ENCODE data around the gene ZNF638.

The ZNF638 gene

DNA sequence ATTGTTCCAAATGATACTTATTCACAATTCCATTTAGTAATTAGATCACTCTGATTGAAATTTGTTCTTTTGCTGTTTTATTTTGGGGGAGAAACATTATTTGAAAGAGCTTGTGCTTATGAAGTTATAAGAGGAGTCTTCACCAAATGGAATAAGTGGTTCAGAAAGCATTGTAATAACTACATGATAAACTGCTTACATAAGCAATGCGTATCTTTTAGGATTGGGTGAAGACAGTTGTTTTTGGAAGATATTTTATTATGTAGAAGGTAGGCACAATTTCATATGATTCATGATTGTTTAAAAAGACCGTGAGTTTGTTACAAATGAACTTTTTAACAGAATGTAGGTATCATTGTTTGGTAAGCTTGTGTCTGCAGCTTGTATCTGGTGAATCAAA, 14.5 kb downstream of the ZNF638 start:
- TF ChIP-seq ZFP3 (CRISPR knock-in tag; IDR thresholded peaks at IDR 0.05) (no peak), SNAI2 (CRISPR knock-in tag; IDR thresholded peaks at IDR 0.05) (no peak), ZNF8 (CRISPR knock-in tag; IDR thresholded peaks at IDR 0.05) (no peak), ZFP30 (CRISPR knock-in tag; IDR thresholded peaks at IDR 0.05) (no peak), PPARA (CRISPR knock-in tag; IDR thresholded peaks at IDR 0.05; ENCODE audit: borderline replicate concordance) (no peak), ARNTL (CRISPR knock-in tag; IDR thresholded peaks at IDR 0.05; ENCODE audit: borderline replicate concordance, low read depth) (no peak), ZNF565 (CRISPR knock-in tag; conservative IDR thresholded peaks at IDR 0.05; ENCODE audit: low read depth) (no peak), TCF4 (CRISPR knock-in tag; IDR thresholded peaks at IDR 0.05; ENCODE audit: borderline replicate concordance) (no peak), CSDC2 (CRISPR knock-in tag; IDR thresholded peaks at IDR 0.05) (no peak)
- TF ChIP-seq, protein P1, sequence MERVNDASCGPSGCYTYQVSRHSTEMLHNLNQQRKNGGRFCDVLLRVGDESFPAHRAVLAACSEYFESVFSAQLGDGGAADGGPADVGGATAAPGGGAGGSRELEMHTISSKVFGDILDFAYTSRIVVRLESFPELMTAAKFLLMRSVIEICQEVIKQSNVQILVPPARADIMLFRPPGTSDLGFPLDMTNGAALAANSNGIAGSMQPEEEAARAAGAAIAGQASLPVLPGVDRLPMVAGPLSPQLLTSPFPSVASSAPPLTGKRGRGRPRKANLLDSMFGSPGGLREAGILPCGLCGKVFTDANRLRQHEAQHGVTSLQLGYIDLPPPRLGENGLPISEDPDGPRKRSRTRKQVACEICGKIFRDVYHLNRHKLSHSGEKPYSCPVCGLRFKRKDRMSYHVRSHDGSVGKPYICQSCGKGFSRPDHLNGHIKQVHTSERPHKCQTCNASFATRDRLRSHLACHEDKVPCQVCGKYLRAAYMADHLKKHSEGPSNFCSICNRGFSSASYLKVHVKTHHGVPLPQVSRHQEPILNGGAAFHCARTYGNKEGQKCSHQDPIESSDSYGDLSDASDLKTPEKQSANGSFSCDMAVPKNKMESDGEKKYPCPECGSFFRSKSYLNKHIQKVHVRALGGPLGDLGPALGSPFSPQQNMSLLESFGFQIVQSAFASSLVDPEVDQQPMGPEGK (CRISPR knock-in tag; IDR thresholded peaks at IDR 0.05; ENCODE audit: borderline replicate concordance), result no peak
- TF ChIP-seq, protein P2, sequence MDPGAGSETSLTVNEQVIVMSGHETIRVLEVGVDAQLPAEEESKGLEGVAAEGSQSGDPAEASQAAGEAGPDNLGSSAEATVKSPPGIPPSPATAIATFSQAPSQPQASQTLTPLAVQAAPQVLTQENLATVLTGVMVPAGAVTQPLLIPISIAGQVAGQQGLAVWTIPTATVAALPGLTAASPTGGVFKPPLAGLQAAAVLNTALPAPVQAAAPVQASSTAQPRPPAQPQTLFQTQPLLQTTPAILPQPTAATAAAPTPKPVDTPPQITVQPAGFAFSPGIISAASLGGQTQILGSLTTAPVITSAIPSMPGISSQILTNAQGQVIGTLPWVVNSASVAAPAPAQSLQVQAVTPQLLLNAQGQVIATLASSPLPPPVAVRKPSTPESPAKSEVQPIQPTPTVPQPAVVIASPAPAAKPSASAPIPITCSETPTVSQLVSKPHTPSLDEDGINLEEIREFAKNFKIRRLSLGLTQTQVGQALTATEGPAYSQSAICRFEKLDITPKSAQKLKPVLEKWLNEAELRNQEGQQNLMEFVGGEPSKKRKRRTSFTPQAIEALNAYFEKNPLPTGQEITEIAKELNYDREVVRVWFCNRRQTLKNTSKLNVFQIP (CRISPR knock-in tag; IDR thresholded peaks at IDR 0.05; ENCODE audit: borderline replicate concordance, low read depth), result no peak
- no peak for ATAC-seq

DNA sequence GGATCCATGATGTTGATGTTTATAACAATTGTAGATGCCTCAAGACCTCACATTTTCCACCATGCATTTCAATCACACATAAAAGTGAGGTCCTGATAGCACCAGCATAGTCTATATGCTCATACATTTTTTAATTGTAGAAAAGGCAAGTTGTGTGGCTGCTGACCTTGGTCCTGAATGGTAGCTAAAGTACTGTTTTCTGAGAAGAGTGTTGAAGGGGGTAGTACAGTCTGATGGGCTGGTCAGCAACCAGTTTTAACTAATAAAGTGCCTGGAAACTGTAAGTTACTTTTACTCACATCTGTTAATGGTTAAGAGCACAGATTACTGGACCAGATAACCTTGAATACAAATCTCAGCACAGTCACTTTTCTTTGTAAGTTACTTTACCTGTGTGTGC, 15.9 kb downstream of the ZNF638 start:
- ATAC-seq, result peak; percentile 54; the same call in 2 of the 3 replicates
- TF ChIP-seq SNAI2 (CRISPR knock-in tag; IDR thresholded peaks at IDR 0.05) (0 out of 2 replicates have a peak, but pooled peaks have one; percentile 31), ISL1 (CRISPR knock-in tag; IDR thresholded peaks at IDR 0.05) (no peak)

DNA sequence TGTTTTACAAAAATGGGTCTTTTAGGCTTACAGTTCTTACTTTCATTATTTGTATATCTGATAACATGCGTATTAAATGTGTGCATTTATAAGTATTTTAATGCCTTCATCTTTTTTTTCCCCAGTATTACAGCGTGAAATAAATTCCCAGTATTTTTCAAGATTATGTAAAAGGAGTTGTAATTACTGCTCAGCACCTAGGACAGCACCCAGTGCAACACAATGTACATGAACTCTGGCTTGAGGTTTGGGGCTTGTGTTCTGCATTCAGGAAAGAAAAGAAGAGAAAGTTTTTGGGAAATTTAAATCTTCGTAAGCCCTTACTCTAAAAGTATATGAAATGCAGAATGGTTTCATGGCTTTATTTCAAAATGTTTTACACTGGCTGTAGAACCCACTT, 16.7 kb downstream of the ZNF638 start:
- 0 out of 3 replicates have a peak, but pooled peaks have one; percentile 41 for ATAC-seq
- TF ChIP-seq GLIS3 (CRISPR knock-in tag; IDR thresholded peaks at IDR 0.05) (no peak), ZC3H10 (CRISPR knock-in tag; IDR thresholded peaks at IDR 0.05) (0 out of 2 replicates have a peak, but pooled peaks have one; percentile 57), ISL1 (CRISPR knock-in tag; IDR thresholded peaks at IDR 0.05) (no peak), SNAI2 (CRISPR knock-in tag; IDR thresholded peaks at IDR 0.05) (peak; percentile 86)
- TF ChIP-seq, protein P1 (CRISPR knock-in tag; IDR thresholded peaks at IDR 0.05; ENCODE audit: borderline replicate concordance), result no peak

DNA sequence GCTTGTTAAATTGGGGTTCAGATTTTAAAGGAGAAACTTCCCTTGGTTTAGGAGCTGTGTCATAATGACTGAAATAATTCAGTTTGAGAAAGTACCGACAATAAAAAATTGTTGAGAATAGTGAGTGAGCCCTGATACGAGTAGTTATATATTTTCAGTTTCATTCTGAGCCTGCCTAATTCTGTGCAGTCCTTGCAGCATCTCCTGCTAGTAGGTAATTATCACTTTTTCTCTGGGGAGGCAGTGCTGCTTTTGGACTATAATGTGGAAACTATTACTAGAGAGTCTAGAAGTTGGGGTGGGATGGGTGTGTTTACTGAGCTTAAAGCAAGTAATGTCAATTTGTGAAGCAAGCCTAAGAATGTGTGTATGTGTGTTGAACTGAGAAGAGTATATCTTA, 21.7 kb downstream of the ZNF638 start:
- TF ChIP-seq ESRRG (CRISPR knock-in tag; IDR thresholded peaks at IDR 0.05) (no peak), ZNF565 (CRISPR knock-in tag; conservative IDR thresholded peaks at IDR 0.05; ENCODE audit: low read depth) (no peak), ZFP30 (CRISPR knock-in tag; IDR thresholded peaks at IDR 0.05) (no peak), OSR1 (CRISPR knock-in tag; IDR thresholded peaks at IDR 0.05) (no peak), RARB (CRISPR knock-in tag; IDR thresholded peaks at IDR 0.05) (no peak), SNAI2 (CRISPR knock-in tag; IDR thresholded peaks at IDR 0.05) (no peak), TOX (CRISPR knock-in tag; IDR thresholded peaks at IDR 0.05; ENCODE audit: borderline replicate concordance) (no peak)
- TF ChIP-seq, protein P1 (CRISPR knock-in tag; IDR thresholded peaks at IDR 0.05; ENCODE audit: borderline replicate concordance), result no peak
- TF ChIP-seq, protein P3, sequence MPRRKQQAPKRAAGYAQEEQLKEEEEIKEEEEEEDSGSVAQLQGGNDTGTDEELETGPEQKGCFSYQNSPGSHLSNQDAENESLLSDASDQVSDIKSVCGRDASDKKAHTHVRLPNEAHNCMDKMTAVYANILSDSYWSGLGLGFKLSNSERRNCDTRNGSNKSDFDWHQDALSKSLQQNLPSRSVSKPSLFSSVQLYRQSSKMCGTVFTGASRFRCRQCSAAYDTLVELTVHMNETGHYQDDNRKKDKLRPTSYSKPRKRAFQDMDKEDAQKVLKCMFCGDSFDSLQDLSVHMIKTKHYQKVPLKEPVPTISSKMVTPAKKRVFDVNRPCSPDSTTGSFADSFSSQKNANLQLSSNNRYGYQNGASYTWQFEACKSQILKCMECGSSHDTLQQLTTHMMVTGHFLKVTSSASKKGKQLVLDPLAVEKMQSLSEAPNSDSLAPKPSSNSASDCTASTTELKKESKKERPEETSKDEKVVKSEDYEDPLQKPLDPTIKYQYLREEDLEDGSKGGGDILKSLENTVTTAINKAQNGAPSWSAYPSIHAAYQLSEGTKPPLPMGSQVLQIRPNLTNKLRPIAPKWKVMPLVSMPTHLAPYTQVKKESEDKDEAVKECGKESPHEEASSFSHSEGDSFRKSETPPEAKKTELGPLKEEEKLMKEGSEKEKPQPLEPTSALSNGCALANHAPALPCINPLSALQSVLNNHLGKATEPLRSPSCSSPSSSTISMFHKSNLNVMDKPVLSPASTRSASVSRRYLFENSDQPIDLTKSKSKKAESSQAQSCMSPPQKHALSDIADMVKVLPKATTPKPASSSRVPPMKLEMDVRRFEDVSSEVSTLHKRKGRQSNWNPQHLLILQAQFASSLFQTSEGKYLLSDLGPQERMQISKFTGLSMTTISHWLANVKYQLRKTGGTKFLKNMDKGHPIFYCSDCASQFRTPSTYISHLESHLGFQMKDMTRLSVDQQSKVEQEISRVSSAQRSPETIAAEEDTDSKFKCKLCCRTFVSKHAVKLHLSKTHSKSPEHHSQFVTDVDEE (CRISPR knock-in tag; IDR thresholded peaks at IDR 0.05), result no peak
- ATAC-seq, result no peak
